HG02973 (cell line): ENCODE data around the gene ZFPM1.
"Not testable (repeated sequence)": the region's sequence is repeated elsewhere in the genome, so short reads cannot be mapped to it uniquely, and the experiment has no call there.

ENCODE experiments used
- ATAC-seq: cut with Tn5 transposase; IDR thresholded peaks from one replicate; pipeline ENCODE4 v1.9.1; 2021; ENCODE audit warnings: moderate library complexity; ENCODE audit not compliant: unreplicated experiment

ZFPM1 gene

GRCh38 chr16:88464447-88465318 is 11.6 kb downstream of the ZFPM1 start:
- ATAC-seq: no peak

- no peak for ATAC-seq
Measured at GRCh38 chr16:88465387-88465983, 12.4 kb downstream of the ZFPM1 start.

- no peak for ATAC-seq
Measured at GRCh38 chr16:88466175-88466862, 13.2 kb downstream of the ZFPM1 start.

- no peak for ATAC-seq
Measured at GRCh38 chr16:88466949-88467348, 13.9 kb downstream of the ZFPM1 start.

- no peak for ATAC-seq
Measured at GRCh38 chr16:88467541-88467944, 14.5 kb downstream of the ZFPM1 start.

GRCh38 chr16:88468275-88469129 is 15.4 kb downstream of the ZFPM1 start:
- ATAC-seq: no peak

- no peak for ATAC-seq
Measured at GRCh38 chr16:88469615-88470395, 16.7 kb downstream of the ZFPM1 start.

GRCh38 chr16:88470396-88470680 is 17.3 kb downstream of the ZFPM1 start:
- not testable (repeated sequence) for ATAC-seq

- not testable (repeated sequence) for ATAC-seq
Measured at GRCh38 chr16:88470696-88471095, 17.6 kb downstream of the ZFPM1 start.

- ATAC-seq: no peak
Measured at GRCh38 chr16:88471115-88471514, 18.0 kb downstream of the ZFPM1 start.

- no peak for ATAC-seq
Measured at GRCh38 chr16:88471575-88471974, 18.5 kb downstream of the ZFPM1 start.

GRCh38 chr16:88472069-88472468 is 19.0 kb downstream of the ZFPM1 start:
- no peak for ATAC-seq

- no peak for ATAC-seq
Measured at GRCh38 chr16:88472637-88473205, 19.6 kb downstream of the ZFPM1 start.

GRCh38 chr16:88473666-88474534 is 20.8 kb downstream of the ZFPM1 start:
- ATAC-seq: no peak

GRCh38 chr16:88475037-88475436 is 22.0 kb downstream of the ZFPM1 start:
- no peak for ATAC-seq

GRCh38 chr16:88476203-88476602 is 23.1 kb downstream of the ZFPM1 start:
- no peak for ATAC-seq

- ATAC-seq: no peak
Measured at GRCh38 chr16:88476817-88477397, 23.8 kb downstream of the ZFPM1 start.

GRCh38 chr16:88477631-88478519 is 24.8 kb downstream of the ZFPM1 start:
- ATAC-seq: no peak
